Activated naive CD4-positive, alpha-beta T cell (primary cell): ENCODE data around the gene CELF2.

Experiments used
- DNase-seq, 4 experiments: peaks; one replicate each; lab custom pipeline; 2025; lab: John Stamatoyannopoulos, UW

The CELF2 gene

GRCh38 chr10:11058965-11059364, 41.3 kb downstream of the CELF2 start:
- DNase-seq, result no peak

DNA sequence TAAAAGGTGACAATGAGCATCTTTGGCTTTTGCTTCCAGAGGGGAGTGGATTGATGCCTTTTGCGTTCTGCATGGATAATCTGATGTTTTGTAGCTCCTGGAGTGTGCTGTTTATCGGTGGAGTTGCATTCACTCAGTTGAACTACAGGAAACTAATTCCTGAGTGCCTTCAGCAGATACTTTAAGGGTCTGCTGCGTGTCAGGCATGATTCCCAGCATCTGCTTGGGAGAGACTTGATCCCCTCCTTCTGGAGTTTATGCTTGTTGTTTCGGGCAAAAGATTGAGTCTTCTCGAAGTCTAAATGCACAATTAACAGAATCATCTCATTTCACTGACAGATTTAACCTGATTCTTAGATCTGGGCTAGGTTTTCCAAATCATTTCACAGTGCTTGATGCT, 46.2 kb downstream of the CELF2 start:
- no peak for DNase-seq

DNA sequence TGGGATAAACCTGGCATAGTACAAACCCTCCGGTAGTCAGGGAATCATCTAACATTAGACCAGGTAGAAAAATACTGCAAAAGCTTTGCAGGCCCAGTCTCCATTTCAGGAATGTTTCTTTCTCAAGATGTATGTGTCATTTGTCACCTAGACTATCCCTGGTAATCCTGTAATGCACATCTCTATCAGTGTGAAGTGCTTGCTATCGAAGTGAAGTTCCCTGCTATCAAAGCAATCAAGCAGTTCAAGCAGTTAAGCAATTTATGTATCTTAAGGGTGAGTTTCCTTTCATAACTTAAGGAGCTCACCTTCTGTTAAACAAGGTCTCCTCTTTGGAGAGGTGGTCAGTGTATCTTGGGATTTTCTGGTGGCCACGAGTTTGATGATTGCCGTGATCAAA, 47.2 kb downstream of the CELF2 start:
- no peak for DNase-seq

- no peak for DNase-seq
These were observed 47.9 kb downstream of the CELF2 start for GRCh38 chr10:11065567-11065966.

GRCh38 chr10:11066520-11066919, 48.8 kb downstream of the CELF2 start:
- no peak for DNase-seq

- no peak for DNase-seq
These were observed 51.4 kb downstream of the CELF2 start for GRCh38 chr10:11068861-11069633.

DNA sequence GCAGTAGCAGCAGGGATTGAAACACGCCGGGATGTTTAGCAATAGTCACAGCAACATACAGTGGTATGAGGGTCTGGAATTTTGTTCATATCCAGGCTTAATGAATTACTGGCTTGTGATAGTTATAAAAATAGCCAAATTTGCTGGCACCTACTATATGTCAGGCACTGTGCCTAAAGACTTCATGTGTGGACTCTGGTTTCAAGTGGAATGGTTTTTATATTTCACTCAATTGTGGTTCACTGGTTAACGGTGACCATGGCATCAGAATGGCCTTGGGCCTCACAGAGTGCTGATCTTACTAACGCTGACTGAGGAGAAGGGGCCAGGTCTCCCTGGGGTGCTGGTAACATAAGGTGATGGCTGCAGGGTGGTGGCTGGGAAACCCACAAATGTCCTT, 55.7 kb downstream of the CELF2 start:
- no peak for DNase-seq

GRCh38 chr10:11074536-11075267, 57.0 kb downstream of the CELF2 start:
- DNase-seq, result no peak

DNA sequence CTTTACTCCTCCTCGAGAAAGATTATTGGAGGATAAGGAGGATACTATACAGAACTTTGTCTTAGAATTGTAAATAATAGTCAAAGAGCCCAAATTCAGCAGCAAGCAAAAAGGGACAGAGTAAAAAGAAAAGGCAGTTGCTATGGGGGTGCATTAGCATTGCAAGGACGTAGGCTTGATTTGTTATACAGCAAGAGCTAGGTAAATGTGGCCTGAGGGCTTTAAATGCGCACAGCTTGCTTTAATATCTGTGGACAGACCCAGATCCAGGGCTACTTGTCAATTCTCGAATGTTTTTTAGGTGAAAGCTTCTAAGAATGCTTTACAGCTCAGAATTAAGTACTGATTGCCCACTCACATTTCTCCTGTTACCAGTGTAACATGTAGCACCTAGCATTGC, 58.5 kb downstream of the CELF2 start:
- no peak for DNase-seq

DNA sequence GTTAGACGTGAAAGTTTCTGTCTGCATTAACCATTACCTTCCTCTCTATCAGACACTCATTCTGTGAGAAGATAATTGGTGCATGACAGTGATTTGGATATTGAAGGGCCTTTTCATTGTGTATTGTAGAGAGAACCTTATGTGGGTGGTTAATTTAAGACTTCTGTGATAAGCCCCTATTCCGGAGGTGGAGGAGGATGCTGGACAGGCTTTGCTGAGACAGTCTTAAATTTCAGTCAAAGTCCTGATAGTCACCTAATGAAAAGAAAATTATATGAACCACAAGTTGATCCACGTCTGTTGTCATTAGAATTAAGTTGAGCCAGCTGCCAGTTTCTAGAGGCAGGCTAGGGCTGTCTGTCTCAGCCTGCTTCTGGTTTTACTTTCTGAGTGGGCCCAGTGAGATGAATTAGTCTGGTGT, 62.9 kb downstream of the CELF2 start:
- no peak for DNase-seq

GRCh38 chr10:11081408-11081807, 63.7 kb downstream of the CELF2 start:
- no peak for DNase-seq

- no peak for DNase-seq
These were observed 64.9 kb downstream of the CELF2 start for GRCh38 chr10:11082526-11082925.

DNA sequence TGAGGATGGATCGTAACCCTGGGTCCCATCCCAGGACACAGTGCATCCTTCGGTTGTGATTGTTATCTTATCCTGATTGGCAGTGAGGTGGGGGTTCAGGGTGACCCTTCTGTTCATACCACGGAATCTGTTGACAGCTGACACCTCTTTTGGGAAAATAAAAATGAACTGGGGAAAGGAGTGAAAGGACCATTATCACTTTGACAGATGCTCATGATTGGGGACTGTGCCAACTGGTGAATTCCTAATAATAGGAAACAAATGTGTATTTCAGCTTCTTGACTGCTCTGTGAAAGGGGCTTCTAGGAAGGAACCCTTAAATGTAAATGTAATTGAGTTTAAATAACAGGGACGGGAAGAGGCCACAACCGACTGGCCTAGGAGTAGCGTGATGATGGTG, 65.4 kb downstream of the CELF2 start:
- no peak for DNase-seq

GRCh38 chr10:11085545-11085944, 67.9 kb downstream of the CELF2 start:
- DNase-seq, result no peak

DNA sequence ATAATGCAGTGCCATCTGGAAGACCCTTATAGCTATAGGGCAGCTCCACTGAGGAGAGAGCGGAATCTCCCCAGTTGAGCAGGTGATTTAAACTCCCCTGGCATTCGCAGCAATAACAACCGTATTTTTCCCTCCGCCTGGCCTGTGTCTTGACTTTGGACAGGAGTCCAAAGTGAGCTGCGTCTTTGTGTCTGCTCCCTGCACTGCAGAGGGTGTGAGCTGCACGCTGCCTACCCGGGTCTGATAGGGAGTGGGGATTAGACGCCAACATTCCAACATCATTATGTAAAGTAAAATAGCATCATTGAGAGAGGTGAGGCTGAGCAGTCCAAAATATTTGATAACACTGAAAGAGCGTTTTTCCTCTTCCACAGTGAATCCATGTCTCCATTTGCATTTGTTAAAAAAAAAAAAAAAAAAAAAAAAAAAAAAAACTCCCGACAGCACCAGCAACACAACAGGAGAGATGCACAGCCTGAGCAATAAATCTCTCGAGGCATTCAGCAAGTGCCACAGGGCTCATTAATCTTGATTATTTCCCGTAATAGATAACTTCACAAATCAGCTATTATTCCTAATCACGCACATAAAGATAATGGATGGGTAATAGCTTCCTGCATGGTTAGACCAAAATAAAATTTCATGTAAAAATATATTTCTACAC, 68.6 kb downstream of the CELF2 start:
- DNase-seq, result no peak

GRCh38 chr10:11087372-11087771, 69.7 kb downstream of the CELF2 start:
- no peak for DNase-seq

GRCh38 chr10:11088709-11089108, 71.0 kb downstream of the CELF2 start:
- DNase-seq, result no peak

GRCh38 chr10:11089272-11089671, 71.6 kb downstream of the CELF2 start:
- DNase-seq, result no peak

DNA sequence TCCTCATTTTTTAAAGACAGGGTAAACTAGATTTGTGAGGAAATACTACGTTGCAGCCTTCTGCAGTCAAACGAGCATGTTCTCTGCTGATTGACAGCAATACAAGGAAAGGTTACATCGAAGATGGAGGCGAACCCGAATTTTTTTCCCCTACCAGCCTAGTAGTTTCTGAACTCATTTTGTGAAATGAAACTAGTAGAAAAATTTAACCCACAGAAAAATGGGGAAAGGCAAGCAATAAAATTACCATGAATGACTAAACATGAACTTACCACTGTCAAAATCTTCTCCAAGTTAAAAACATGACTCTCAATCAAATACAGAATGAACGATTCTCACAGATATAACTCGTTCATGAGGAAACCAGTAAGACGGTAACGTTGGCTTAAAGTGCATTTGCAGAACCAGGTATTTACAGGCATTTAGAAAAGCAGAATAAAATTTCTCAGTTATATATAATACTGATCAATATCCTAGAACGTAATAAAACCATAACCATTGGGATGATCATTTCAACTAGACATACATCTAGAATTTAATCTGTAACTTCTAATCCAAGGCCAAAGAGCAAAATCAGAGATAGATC, 73.9 kb downstream of the CELF2 start:
- DNase-seq, result no peak

- DNase-seq, result no peak
These were observed 76.4 kb downstream of the CELF2 start for GRCh38 chr10:11093771-11094736.

GRCh38 chr10:11095374-11095801, 77.7 kb downstream of the CELF2 start:
- no peak for DNase-seq
